NK-92 treated with Interleukin-12 subunit alpha and Interleukin-12 subunit beta, amount 100 ng/mL, for 24 hours (cell line): ENCODE results near the gene PRDM11.
"Not testable (repeated sequence)": the region's sequence is repeated elsewhere in the genome, so short reads cannot be mapped to it uniquely, and the experiment has no call there.

Source experiments
- DNase-seq: peaks from one replicate; lab custom pipeline; 2025; lab: John Stamatoyannopoulos, UW

Gene PRDM11

GRCh38 chr11:45237711-45238315 is 91.4 kb downstream of the PRDM11 start:
- no peak for DNase-seq

GRCh38 chr11:45238724-45239123 is 92.3 kb downstream of the PRDM11 start:
- no peak for DNase-seq

GRCh38 chr11:45239733-45240132 is 93.3 kb downstream of the PRDM11 start:
- DNase-seq = no peak

- no peak for DNase-seq
Measured at GRCh38 chr11:45243967-45244366, 97.5 kb downstream of the PRDM11 start.

GRCh38 chr11:45245218-45246045 is 99.0 kb downstream of the PRDM11 start:
- no peak for DNase-seq

- DNase-seq = no peak
Measured at GRCh38 chr11:45246241-45246640, 99.8 kb downstream of the PRDM11 start.

GRCh38 chr11:45247433-45247832 is 101.0 kb downstream of the PRDM11 start:
- no peak for DNase-seq

- no peak for DNase-seq
Measured at GRCh38 chr11:45248501-45249011, 102.1 kb downstream of the PRDM11 start.

GRCh38 chr11:45249372-45249771 is 102.9 kb downstream of the PRDM11 start:
- not testable (repeated sequence) for DNase-seq

GRCh38 chr11:45250035-45250718 is 103.7 kb downstream of the PRDM11 start:
- DNase-seq = no peak

GRCh38 chr11:45252134-45252856 is 105.9 kb downstream of the PRDM11 start:
- no peak for DNase-seq

GRCh38 chr11:45252877-45253276 is 106.4 kb downstream of the PRDM11 start:
- DNase-seq = no peak

- DNase-seq = no peak
Measured at GRCh38 chr11:45253640-45254039, 107.2 kb downstream of the PRDM11 start.

GRCh38 chr11:45254070-45254469 is 107.6 kb downstream of the PRDM11 start:
- DNase-seq = no peak

- DNase-seq = no peak
Measured at GRCh38 chr11:45258982-45259530, 112.6 kb downstream of the PRDM11 start.

GRCh38 chr11:45259592-45259991 is 113.2 kb downstream of the PRDM11 start:
- DNase-seq = peak; percentile 22

GRCh38 chr11:45260071-45260470 is 113.6 kb downstream of the PRDM11 start:
- no peak for DNase-seq

- DNase-seq = no peak
Measured at GRCh38 chr11:45262900-45263299, 116.5 kb downstream of the PRDM11 start.

- no peak for DNase-seq
Measured at GRCh38 chr11:45263773-45264172, 117.3 kb downstream of the PRDM11 start.

- DNase-seq = no peak
Measured at GRCh38 chr11:45264839-45265515, 118.5 kb downstream of the PRDM11 start.
